Liver (tissue), 9 donors: ENCODE results near the gene IGLL5. TPM values are rescaled to one million over a fixed set of nuclear protein-coding genes. Genes with fewer than 3 reads are reported as not detected.
"Not testable (repeated sequence)": the region's sequence is repeated elsewhere in the genome, so short reads cannot be mapped to it uniquely, and the experiment has no call there.

Experiments used
- DNase-seq: peaks from one replicate; pipeline ENCODE4 v3.0.0-alpha.2; 2017; ENCODE audit warnings: low spot score
- H3K27ac ChIP-seq, 2 donors: one replicate each; pipeline ENCODE4 v1.7.0; 2013; ENCODE audit warnings: inconsistent platforms in 2 of 2, low read length in 2 of 2, control low read depth in 1 of 2, low read depth in 1 of 2, mild to moderate bottlenecking in 1 of 2
- H3K27me3 ChIP-seq, 4 donors: one replicate each; pipeline versions ENCODE4 v1.6.1 to v1.7.0; 2013; ENCODE audit warnings: low read length in 3 of 4, inconsistent platforms in 1 of 4, mild to moderate bottlenecking in 1 of 4, moderate library complexity in 1 of 4; ENCODE audit not compliant: control insufficient read depth in 4 of 4, insufficient read depth in 4 of 4
- H3K36me3 ChIP-seq, 4 donors: one replicate each; pipeline versions ENCODE4 v1.6.1 to v1.7.0; 2013; ENCODE audit warnings: low read length in 3 of 4, mild to moderate bottlenecking in 3 of 4, low read depth in 1 of 4, moderate library complexity in 1 of 4; ENCODE audit not compliant: control insufficient read depth in 4 of 4, insufficient read depth in 3 of 4
- H3K4me1 ChIP-seq, 4 donors: one replicate each; pipeline versions ENCODE4 v1.6.1 to v1.7.0; 2013; ENCODE audit warnings: low read length in 3 of 4, mild to moderate bottlenecking in 3 of 4, moderate library complexity in 1 of 4; ENCODE audit not compliant: control insufficient read depth in 4 of 4, insufficient read depth in 4 of 4
- H3K4me3 ChIP-seq, 3 donors: one replicate each; pipeline versions ENCODE4 v1.6.1 to v1.7.0; 2013; ENCODE audit warnings: low read length in 3 of 3, control low read depth in 1 of 3, low read depth in 1 of 3, mild to moderate bottlenecking in 1 of 3
- H3K9ac ChIP-seq, 2 donors: one replicate each; pipeline ENCODE4 v1.7.0; 2013; ENCODE audit warnings: low read length in 2 of 2, mild to moderate bottlenecking in 2 of 2, moderate library complexity in 2 of 2, control low read depth in 1 of 2, low read depth in 1 of 2
- H3K9me3 ChIP-seq, 4 donors: one replicate each; pipeline versions ENCODE4 v1.6.1 to v1.7.0; 2013; ENCODE audit warnings: low read length in 3 of 4; ENCODE audit not compliant: control insufficient read depth in 4 of 4
- ATF3 ChIP-seq: IDR thresholded peaks from 2 replicates; pipeline ENCODE4 v1.6.1; 2016; ENCODE audit warnings: antibody characterized with exemption
- FOXA2 ChIP-seq: IDR thresholded peaks from 2 replicates; pipeline ENCODE4 v1.6.1; 2016; ENCODE audit warnings: antibody characterized with exemption
- HNF4G ChIP-seq: IDR thresholded peaks from 2 replicates; pipeline ENCODE4 v1.6.1; 2016; ENCODE audit warnings: antibody characterized with exemption
- NR2F2 ChIP-seq: IDR thresholded peaks from 2 replicates; pipeline ENCODE4 v1.6.1; 2016; ENCODE audit warnings: antibody characterized with exemption
- RAD21 ChIP-seq, 2 donors: IDR thresholded peaks; 2 replicates each; pipeline ENCODE4 v1.6.1; 2016; ENCODE audit warnings: antibody characterized with exemption in 2 of 2, mild to moderate bottlenecking in 2 of 2
- SP1 ChIP-seq: IDR thresholded peaks from 2 replicates; pipeline ENCODE4 v1.6.1; 2018; ENCODE audit warnings: antibody characterized with exemption, mild to moderate bottlenecking
- TAF1 ChIP-seq: conservative IDR thresholded peaks from 2 replicates; pipeline ENCODE4 v1.6.1; 2016; ENCODE audit warnings: antibody characterized with exemption, mild to moderate bottlenecking
- YY1 ChIP-seq: IDR thresholded peaks from 2 replicates; pipeline ENCODE4 v1.6.1; 2016; ENCODE audit warnings: antibody characterized with exemption, mild to moderate bottlenecking
- WGBS: extraction: QIAGEN DNeasy Blood & Tissue Kit; methylation state at CpG from one replicate; pipeline ENCODE4 v1.1.7; 2013; 5-methylcytosine and 5-hydroxymethylcytosine counted together
- polyA plus RNA-seq, 2 donors: library from polyadenylated mRNA; stranded (reverse) in 1 of 2; unstranded in 1 of 2; fragments of 200-250 nt in 1 of 2; fragments of >200 nt in 1 of 2; fragmentation: Nextera tagmentation in 1 of 2; extraction: Ambion mirVana in 1 of 2; gene quantifications; one replicate each; pipeline versions ENCODE4 v1.2.1 to v1.2.3, GENCODE V29; 2013 to 2015
- total RNA-seq, 2 donors: library from RNA; depleted of rRNA; stranded (reverse); fragments of >200 nt; gene quantifications; one replicate each; pipeline ENCODE4 v1.2.3, GENCODE V29; 2014
- donor health status: healthy.
- donor health status: healthy.
- donor health status: healthy.
- donor health status: healthy.
- donor health status: healthy.

IGLL5 gene
- total and polyA plus RNA-seq, 4 donors: 1.3 to 13.4 (median 3.4) TPM

- TF ChIP-seq RAD21 (IDR thresholded peaks at IDR 0.05) (no peak), HNF4G (no peak), TAF1 (no peak), ATF3 (no peak), FOXA2 (no peak), YY1 (no peak), NR2F2 (no peak), SP1 (no peak)
Observed at GRCh38 chr22:22897947-22898346, 10.3 kb downstream of the IGLL5 start.

GRCh38 chr22:22898411-22898950, 10.9 kb downstream of the IGLL5 start:
- H3K36me3 ChIP-seq, H3K9ac ChIP-seq, H3K9me3 ChIP-seq, H3K27ac ChIP-seq, DNase-seq, H3K4me3 ChIP-seq, H3K27me3 ChIP-seq, H3K4me1 ChIP-seq: not testable (repeated sequence)
- WGBS: 32% methylated on average over 1 of the region's 1 CpG

More at GRCh38 chr22:22897947-22898346, 10.3 kb downstream of the IGLL5 start:
- Histone ChIP-seq H3K36me3 (no peaks in the 10 kb centered on the region), H3K4me1 (no peaks in the 10 kb centered on the region), H3K9ac (no peak overlapping the region), H3K4me3 (no peak overlapping the region), H3K27ac (no peak overlapping the region), H3K9me3 (no peaks in the 10 kb centered on the region), H3K27me3 (no peaks in the 10 kb centered on the region)
- WGBS: 64% methylated on average over 5 of the region's 5 CpGs
- DNase-seq: no peak

GRCh38 chr22:22899342-22900080, 11.9 kb downstream of the IGLL5 start:
- DNase-seq, H3K9me3 ChIP-seq, H3K4me1 ChIP-seq, H3K27ac ChIP-seq, H3K36me3 ChIP-seq, H3K27me3 ChIP-seq, H3K9ac ChIP-seq, H3K4me3 ChIP-seq: not testable (repeated sequence)
- 82% methylated on average over 9 of the region's 9 CpGs for WGBS

GRCh38 chr22:22900527-22901205, 13.1 kb downstream of the IGLL5 start:
- H3K4me3 ChIP-seq, H3K9ac ChIP-seq, DNase-seq, H3K27me3 ChIP-seq, H3K27ac ChIP-seq, H3K9me3 ChIP-seq, H3K4me1 ChIP-seq, H3K36me3 ChIP-seq: not testable (repeated sequence)
- 87% methylated on average over 15 of the region's 16 CpGs for WGBS
